CD4-positive, alpha-beta memory T cell (primary cell): ENCODE data around the gene NPIPA5. TPM values are rescaled to one million over a fixed set of nuclear protein-coding genes. Genes with fewer than 3 reads are reported as not detected.
"Not testable (repeated sequence)": the region's sequence is repeated elsewhere in the genome, so short reads cannot be mapped to it uniquely, and the experiment has no call there.

ENCODE experiments used
- CTCF ChIA-PET: fragments of 350-600 bp; sonication (Branson Sonifier 250); formaldehyde crosslinking; loops from one replicate; lab custom pipeline; 2021; ENCODE audit warnings: inconsistent platforms; ENCODE audit not compliant: partially characterized antibody; lab: Charles Lee
- POLR2A ChIA-PET: fragments of 350-600 bp; sonication (Branson Sonifier 250); formaldehyde crosslinking; loops from one replicate; lab custom pipeline; 2021; ENCODE audit not compliant: partially characterized antibody; lab: Charles Lee
- DNase-seq, 5 donors: peaks; one replicate each; pipeline versions ENCODE4 v3.0.0 to v3.0.0-alpha.2; 2020 to 2022; ENCODE audit warnings: mixed read lengths in 1 of 5
- H3K27ac ChIP-seq: one replicate; pipeline ENCODE4 v1.7.0; 2013; ENCODE audit warnings: low read depth, low read length
- H3K27me3 ChIP-seq: 2 replicates; pipeline ENCODE4 v1.7.0; 2013; ENCODE audit warnings: mild to moderate bottlenecking, low read length, moderate library complexity; ENCODE audit not compliant: insufficient read depth
- H3K36me3 ChIP-seq: 2 replicates; pipeline ENCODE4 v1.7.0; 2013; ENCODE audit warnings: mild to moderate bottlenecking, low read length, moderate library complexity; ENCODE audit not compliant: insufficient read depth
- H3K4me1 ChIP-seq: 2 replicates; pipeline ENCODE4 v1.7.0; 2013; ENCODE audit warnings: mild to moderate bottlenecking, low read length, moderate library complexity; ENCODE audit not compliant: insufficient read depth
- H3K4me3 ChIP-seq, 2 donors: one replicate each; pipeline ENCODE4 v1.7.0; 2013; ENCODE audit warnings: low read length in 2 of 2, mild to moderate bottlenecking in 1 of 2
- H3K9me3 ChIP-seq, 2 donors: one replicate each; pipeline ENCODE4 v1.7.0; 2013; ENCODE audit warnings: low read length in 2 of 2, control low read depth in 1 of 2; ENCODE audit not compliant: control insufficient read depth in 1 of 2
- H3K27ac Mint-ChIP-seq, 7 donors: one replicate each; pipeline ENCODE4 v1.8.0; 2020 to 2021; ENCODE audit warnings: mixed read lengths in 7 of 7, mild to moderate bottlenecking in 6 of 7, inconsistent platforms in 3 of 7, moderate library complexity in 3 of 7
- H3K27me3 Mint-ChIP-seq, 2 donors: one replicate each; pipeline ENCODE4 v1.8.0; 2020 to 2021; ENCODE audit warnings: mixed read lengths in 2 of 2
- H3K36me3 Mint-ChIP-seq, 2 donors: one replicate each; pipeline ENCODE4 v1.8.0; 2020 to 2021; ENCODE audit warnings: mixed read lengths in 2 of 2, inconsistent platforms in 1 of 2, mild to moderate bottlenecking in 1 of 2
- H3K4me1 Mint-ChIP-seq, 4 donors: one replicate each; pipeline ENCODE4 v1.8.0; 2020 to 2021; ENCODE audit warnings: mixed read lengths in 4 of 4, mild to moderate bottlenecking in 1 of 4
- H3K4me3 Mint-ChIP-seq, 8 donors: one replicate each; pipeline ENCODE4 v1.8.0; 2020 to 2021; ENCODE audit warnings: mixed read lengths in 8 of 8, mild to moderate bottlenecking in 7 of 8, moderate library complexity in 6 of 8, inconsistent platforms in 3 of 8
- H3K9me3 Mint-ChIP-seq, 8 donors: one replicate each; pipeline ENCODE4 v1.8.0; 2020 to 2021; ENCODE audit warnings: mixed read lengths in 8 of 8, mild to moderate bottlenecking in 5 of 8, inconsistent platforms in 3 of 8, moderate library complexity in 1 of 8
- intact Hi-C: fragments of 100-400 bp; cut with micrococcal nuclease; formaldehyde crosslinking; loops from one replicate; pipeline ENCODE4 v1.15.1; 2023
- polyA plus RNA-seq, 2 donors: library from polyadenylated mRNA; unstranded; fragments of 300-500 nt; fragmentation: Illumina TruSeq; gene quantifications; one replicate each; pipeline ENCODE4 v1.2.3, GENCODE V29; 2021
- total RNA-seq, 2 experiments: library from RNA; stranded (reverse); gene quantifications; one replicate each; pipeline ENCODE4 v1.2.3, GENCODE V29; 2021

Gene NPIPA5
- total and polyA plus RNA-seq, 4 experiments from 2014 or later, result 1.7 to 41.1 (median 37.5) TPM; not detected in 1

- H3K36me3 ChIP-seq, H3K27ac Mint-ChIP-seq, H3K36me3 Mint-ChIP-seq, H3K27me3 ChIP-seq, POLR2A ChIA-PET, H3K9me3 ChIP-seq, intact Hi-C loops, H3K4me1 ChIP-seq, H3K4me3 Mint-ChIP-seq, DNase-seq, H3K27me3 Mint-ChIP-seq, H3K9me3 Mint-ChIP-seq, H3K4me1 Mint-ChIP-seq, CTCF ChIA-PET, H3K4me3 ChIP-seq, H3K27ac ChIP-seq: not testable (repeated sequence)
Measured at GRCh38 chr16:15323373-15323772, 54.7 kb downstream of the NPIPA5 start.

GRCh38 chr16:15321221-15321620, 56.9 kb downstream of the NPIPA5 start:
- H3K27ac Mint-ChIP-seq, POLR2A ChIA-PET, H3K4me1 Mint-ChIP-seq, H3K4me3 ChIP-seq, intact Hi-C loops, H3K27me3 ChIP-seq, DNase-seq, H3K4me3 Mint-ChIP-seq, H3K36me3 ChIP-seq, CTCF ChIA-PET, H3K27ac ChIP-seq, H3K9me3 ChIP-seq, H3K36me3 Mint-ChIP-seq, H3K27me3 Mint-ChIP-seq, H3K4me1 ChIP-seq, H3K9me3 Mint-ChIP-seq: not testable (repeated sequence)

GRCh38 chr16:15314562-15314961, 63.5 kb downstream of the NPIPA5 start:
- H3K27ac ChIP-seq, H3K27me3 ChIP-seq, H3K36me3 ChIP-seq, POLR2A ChIA-PET, H3K36me3 Mint-ChIP-seq, H3K4me1 ChIP-seq, H3K4me3 Mint-ChIP-seq, H3K9me3 ChIP-seq, H3K27ac Mint-ChIP-seq, H3K4me1 Mint-ChIP-seq, H3K27me3 Mint-ChIP-seq, intact Hi-C loops, H3K4me3 ChIP-seq, DNase-seq, CTCF ChIA-PET: not testable (repeated sequence)
- H3K9me3 Mint-ChIP-seq, result peaks cover 0 to 20% (median 6%) of the 10 kb centered on the region in 8 donors

Other genes with a start within 250 kb of the NPIPA5 start
- not detected for gene MPV17L, start 17.5 kb upstream of the NPIPA5 start, total RNA-seq
- not detected for gene MPV17L, start 17.5 kb upstream of the NPIPA5 start, polyA plus RNA-seq
- 1 to 10 TPM; 3.6 to 4.0 TPM for gene BMERB1, start 56.3 kb upstream of the NPIPA5 start, total RNA-seq
- gene BMERB1, start 56.3 kb upstream of the NPIPA5 start, polyA plus RNA-seq, result 1 to 10 TPM in 1 of 2 donors, under 1 TPM in 1; 0.43 to 1.7 TPM